ENCODE measurements around the gene TMEM212. TPM values are rescaled to one million over a fixed set of nuclear protein-coding genes. Genes with fewer than 3 reads are reported as not detected.

TMEM212 gene
- total and polyA plus RNA-seq, 2 of the 13 experiments (the other 11 are each of a cell fraction or from before 2014, with no cell fraction given) = not detected

DNA sequence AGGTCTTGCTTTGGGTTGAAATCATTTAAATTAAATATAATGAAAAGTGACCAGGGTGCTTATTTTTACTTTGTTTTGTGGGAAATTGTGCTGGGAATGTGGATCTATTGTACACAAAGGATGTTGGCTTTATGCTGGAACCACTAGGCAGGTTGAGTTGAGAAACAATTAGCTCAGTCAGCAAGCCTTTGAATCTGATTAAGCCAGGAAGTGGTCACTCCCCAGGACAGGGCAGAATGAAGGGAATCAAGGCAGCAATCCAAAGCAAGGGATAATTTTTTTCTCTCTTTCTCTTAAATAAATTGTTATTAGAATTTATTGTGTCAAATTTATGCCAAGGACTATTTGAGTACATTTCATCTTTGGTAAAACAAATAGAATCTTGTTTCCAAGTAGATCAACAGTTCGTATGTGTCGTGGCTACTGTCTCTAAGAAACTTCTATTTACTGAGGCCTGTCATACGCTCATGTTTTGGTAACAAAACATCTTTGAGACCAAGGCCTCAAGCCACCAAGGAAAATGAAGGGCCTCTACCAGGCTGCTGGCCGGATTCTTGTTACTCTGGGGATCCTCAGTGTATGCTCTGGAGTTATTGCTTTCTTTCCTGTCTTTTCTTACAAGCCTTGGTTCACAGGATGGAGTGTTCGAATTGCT, at the start of gene TMEM212 (continued):
- TF ChIP-seq, protein P1, sequence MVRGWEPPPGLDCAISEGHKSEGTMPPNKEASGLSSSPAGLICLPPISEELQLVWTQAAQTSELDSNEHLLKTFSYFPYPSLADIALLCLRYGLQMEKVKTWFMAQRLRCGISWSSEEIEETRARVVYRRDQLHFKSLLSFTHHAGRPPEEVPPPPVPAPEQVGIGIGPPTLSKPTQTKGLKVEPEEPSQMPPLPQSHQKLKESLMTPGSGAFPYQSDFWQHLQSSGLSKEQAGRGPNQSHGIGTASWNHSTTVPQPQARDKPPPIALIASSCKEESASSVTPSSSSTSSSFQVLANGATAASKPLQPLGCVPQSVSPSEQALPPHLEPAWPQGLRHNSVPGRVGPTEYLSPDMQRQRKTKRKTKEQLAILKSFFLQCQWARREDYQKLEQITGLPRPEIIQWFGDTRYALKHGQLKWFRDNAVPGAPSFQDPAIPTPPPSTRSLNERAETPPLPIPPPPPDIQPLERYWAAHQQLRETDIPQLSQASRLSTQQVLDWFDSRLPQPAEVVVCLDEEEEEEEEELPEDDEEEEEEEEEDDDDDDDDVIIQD (CRISPR knock-in tag; IDR thresholded peaks at IDR 0.05; ENCODE audit: low read depth) = peak; percentile 33; the same call in 1 of the 2 replicates
- peak; percentile 63 for TF ChIP-seq FOSL2 (CRISPR knock-in tag; IDR thresholded peaks at IDR 0.05)
- TF ChIP-seq, protein P2, sequence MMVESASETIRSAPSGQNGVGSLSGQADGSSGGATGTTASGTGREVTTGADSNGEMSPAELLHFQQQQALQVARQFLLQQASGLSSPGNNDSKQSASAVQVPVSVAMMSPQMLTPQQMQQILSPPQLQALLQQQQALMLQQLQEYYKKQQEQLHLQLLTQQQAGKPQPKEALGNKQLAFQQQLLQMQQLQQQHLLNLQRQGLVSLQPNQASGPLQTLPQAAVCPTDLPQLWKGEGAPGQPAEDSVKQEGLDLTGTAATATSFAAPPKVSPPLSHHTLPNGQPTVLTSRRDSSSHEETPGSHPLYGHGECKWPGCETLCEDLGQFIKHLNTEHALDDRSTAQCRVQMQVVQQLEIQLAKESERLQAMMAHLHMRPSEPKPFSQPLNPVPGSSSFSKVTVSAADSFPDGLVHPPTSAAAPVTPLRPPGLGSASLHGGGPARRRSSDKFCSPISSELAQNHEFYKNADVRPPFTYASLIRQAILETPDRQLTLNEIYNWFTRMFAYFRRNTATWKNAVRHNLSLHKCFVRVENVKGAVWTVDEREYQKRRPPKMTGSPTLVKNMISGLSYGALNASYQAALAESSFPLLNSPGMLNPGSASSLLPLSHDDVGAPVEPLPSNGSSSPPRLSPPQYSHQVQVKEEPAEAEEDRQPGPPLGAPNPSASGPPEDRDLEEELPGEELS (CRISPR knock-in tag; IDR thresholded peaks at IDR 0.05) = peak; percentile 90
- TF ChIP-seq, protein P3, sequence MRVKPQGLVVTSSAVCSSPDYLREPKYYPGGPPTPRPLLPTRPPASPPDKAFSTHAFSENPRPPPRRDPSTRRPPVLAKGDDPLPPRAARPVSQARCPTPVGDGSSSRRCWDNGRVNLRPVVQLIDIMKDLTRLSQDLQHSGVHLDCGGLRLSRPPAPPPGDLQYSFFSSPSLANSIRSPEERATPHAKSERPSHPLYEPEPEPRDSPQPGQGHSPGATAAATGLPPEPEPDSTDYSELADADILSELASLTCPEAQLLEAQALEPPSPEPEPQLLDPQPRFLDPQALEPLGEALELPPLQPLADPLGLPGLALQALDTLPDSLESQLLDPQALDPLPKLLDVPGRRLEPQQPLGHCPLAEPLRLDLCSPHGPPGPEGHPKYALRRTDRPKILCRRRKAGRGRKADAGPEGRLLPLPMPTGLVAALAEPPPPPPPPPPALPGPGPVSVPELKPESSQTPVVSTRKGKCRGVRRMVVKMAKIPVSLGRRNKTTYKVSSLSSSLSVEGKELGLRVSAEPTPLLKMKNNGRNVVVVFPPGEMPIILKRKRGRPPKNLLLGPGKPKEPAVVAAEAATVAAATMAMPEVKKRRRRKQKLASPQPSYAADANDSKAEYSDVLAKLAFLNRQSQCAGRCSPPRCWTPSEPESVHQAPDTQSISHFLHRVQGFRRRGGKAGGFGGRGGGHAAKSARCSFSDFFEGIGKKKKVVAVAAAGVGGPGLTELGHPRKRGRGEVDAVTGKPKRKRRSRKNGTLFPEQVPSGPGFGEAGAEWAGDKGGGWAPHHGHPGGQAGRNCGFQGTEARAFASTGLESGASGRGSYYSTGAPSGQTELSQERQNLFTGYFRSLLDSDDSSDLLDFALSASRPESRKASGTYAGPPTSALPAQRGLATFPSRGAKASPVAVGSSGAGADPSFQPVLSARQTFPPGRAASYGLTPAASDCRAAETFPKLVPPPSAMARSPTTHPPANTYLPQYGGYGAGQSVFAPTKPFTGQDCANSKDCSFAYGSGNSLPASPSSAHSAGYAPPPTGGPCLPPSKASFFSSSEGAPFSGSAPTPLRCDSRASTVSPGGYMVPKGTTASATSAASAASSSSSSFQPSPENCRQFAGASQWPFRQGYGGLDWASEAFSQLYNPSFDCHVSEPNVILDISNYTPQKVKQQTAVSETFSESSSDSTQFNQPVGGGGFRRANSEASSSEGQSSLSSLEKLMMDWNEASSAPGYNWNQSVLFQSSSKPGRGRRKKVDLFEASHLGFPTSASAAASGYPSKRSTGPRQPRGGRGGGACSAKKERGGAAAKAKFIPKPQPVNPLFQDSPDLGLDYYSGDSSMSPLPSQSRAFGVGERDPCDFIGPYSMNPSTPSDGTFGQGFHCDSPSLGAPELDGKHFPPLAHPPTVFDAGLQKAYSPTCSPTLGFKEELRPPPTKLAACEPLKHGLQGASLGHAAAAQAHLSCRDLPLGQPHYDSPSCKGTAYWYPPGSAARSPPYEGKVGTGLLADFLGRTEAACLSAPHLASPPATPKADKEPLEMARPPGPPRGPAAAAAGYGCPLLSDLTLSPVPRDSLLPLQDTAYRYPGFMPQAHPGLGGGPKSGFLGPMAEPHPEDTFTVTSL (CRISPR knock-in tag; IDR thresholded peaks at IDR 0.05; ENCODE audit: borderline replicate concordance) = peak; percentile 67; the same call in 1 of the 2 replicates
- TF ChIP-seq, protein P4, sequence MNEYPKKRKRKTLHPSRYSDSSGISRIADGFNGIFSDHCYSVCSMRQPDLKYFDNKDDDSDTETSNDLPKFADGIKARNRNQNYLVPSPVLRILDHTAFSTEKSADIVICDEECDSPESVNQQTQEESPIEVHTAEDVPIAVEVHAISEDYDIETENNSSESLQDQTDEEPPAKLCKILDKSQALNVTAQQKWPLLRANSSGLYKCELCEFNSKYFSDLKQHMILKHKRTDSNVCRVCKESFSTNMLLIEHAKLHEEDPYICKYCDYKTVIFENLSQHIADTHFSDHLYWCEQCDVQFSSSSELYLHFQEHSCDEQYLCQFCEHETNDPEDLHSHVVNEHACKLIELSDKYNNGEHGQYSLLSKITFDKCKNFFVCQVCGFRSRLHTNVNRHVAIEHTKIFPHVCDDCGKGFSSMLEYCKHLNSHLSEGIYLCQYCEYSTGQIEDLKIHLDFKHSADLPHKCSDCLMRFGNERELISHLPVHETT (CRISPR knock-in tag; conservative IDR thresholded peaks at IDR 0.05) = no peak
- TF ChIP-seq MXD4 (CRISPR knock-in tag; IDR thresholded peaks at IDR 0.05) = 0 out of 2 replicates have a peak, but pooled peaks have one; percentile 9
- peak; percentile 56; the same call in 1 of the 2 replicates for TF ChIP-seq ZNF644 (CRISPR knock-in tag; IDR thresholded peaks at IDR 0.05; ENCODE audit: low read depth)
- no peak for TF ChIP-seq ZNF749 (CRISPR knock-in tag; IDR thresholded peaks at IDR 0.05; ENCODE audit: borderline replicate concordance)
- TF ChIP-seq, protein P5, sequence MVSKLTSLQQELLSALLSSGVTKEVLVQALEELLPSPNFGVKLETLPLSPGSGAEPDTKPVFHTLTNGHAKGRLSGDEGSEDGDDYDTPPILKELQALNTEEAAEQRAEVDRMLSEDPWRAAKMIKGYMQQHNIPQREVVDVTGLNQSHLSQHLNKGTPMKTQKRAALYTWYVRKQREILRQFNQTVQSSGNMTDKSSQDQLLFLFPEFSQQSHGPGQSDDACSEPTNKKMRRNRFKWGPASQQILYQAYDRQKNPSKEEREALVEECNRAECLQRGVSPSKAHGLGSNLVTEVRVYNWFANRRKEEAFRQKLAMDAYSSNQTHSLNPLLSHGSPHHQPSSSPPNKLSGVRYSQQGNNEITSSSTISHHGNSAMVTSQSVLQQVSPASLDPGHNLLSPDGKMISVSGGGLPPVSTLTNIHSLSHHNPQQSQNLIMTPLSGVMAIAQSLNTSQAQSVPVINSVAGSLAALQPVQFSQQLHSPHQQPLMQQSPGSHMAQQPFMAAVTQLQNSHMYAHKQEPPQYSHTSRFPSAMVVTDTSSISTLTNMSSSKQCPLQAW (CRISPR knock-in tag; IDR thresholded peaks at IDR 0.05) = peak; percentile 58
- TF ChIP-seq ETV5 (CRISPR knock-in tag; IDR thresholded peaks at IDR 0.05; ENCODE audit: borderline replicate concordance) = peak; percentile 92

All from HepG2 (cell line).